Gastrocnemius medialis (tissue), 4 donors: ENCODE data around the gene NPTN. TPM values are rescaled to one million over a fixed set of nuclear protein-coding genes. Genes with fewer than 3 reads are reported as not detected.
A peak's percentile ranks its signal among the peaks of the same experiment; 100 is the strongest.

Experiments used
- ATAC-seq, 2 donors: fragments of 150-250 bp; one replicate each; pipeline ENCODE4 v1.9.1; 2016
- DNase-seq, 2 donors: peaks; one replicate each; pipeline ENCODE4 v3.0.0-alpha.2; 2019
- H3K27ac ChIP-seq, 4 donors: fragments of 200-600 bp; sonication (generic); 1 replicate in 1 of 4; 2 replicates in 3 of 4; pipeline ENCODE4 v1.5.1; 2016 to 2018; ENCODE audit warnings: mild to moderate bottlenecking in 2 of 4, moderate library complexity in 1 of 4
- H3K27me3 ChIP-seq, 3 donors: fragments of 200-600 bp; sonication (generic) in 2 of 3; 1 replicate in 1 of 3; 2 replicates in 2 of 3; pipeline versions ENCODE4 v1.5.1 to v1.6.0; 2016 to 2019; ENCODE audit warnings: mild to moderate bottlenecking in 1 of 3, moderate library complexity in 1 of 3
- H3K36me3 ChIP-seq, 2 donors: fragments of 200-600 bp; sonication (generic) in 1 of 2; one replicate each; pipeline ENCODE4 v1.5.1; 2017 to 2018
- H3K4me1 ChIP-seq, 2 donors: fragments of 200-600 bp; sonication (generic) in 1 of 2; one replicate each; pipeline ENCODE4 v1.5.1; 2016 to 2017; ENCODE audit warnings: mild to moderate bottlenecking in 2 of 2
- H3K4me3 ChIP-seq, 4 donors: fragments of 200-600 bp; sonication (generic) in 3 of 4; 1 replicate in 1 of 4; 2 replicates in 3 of 4; pipeline ENCODE4 v1.5.1; 2016 to 2019; ENCODE audit warnings: mild to moderate bottlenecking in 2 of 4
- H3K9me3 ChIP-seq, 3 donors: fragments of 200-600 bp; sonication (generic) in 2 of 3; 1 replicate in 1 of 3; 2 replicates in 2 of 3; pipeline ENCODE4 v1.5.1; 2016 to 2019
- POLR2A ChIP-seq, 2 donors: fragments of 450-650 bp; IDR thresholded peaks; one replicate each; pipeline ENCODE4 v1.6.1; 2017; ENCODE audit warnings: antibody characterized with exemption in 2 of 2, mild to moderate bottlenecking in 2 of 2, moderate library complexity in 2 of 2
- in situ Hi-C, 4 donors: fragments of 200-750 bp; cut with MboI; loops; one replicate each; pipeline versions ENCODE4 v1.15.0 to v1.8.0; 2017; ENCODE audit warnings: low sequenced_read_pairs in 4 of 4
- intact Hi-C: fragments of 100-400 bp; cut with DNase I; formaldehyde crosslinking; loops from one replicate; pipeline ENCODE4 v1.15.1; 2023; ENCODE audit warnings: low total_unique reads
- total RNA-seq, 4 donors: library from RNA; depleted of rRNA; stranded (reverse); fragments of >200 nt; gene quantifications; one replicate each; pipeline versions ENCODE4 v1.1.0 to v1.2.3, GENCODE V29; 2016
- TF ChIP-seq, protein P1 (sequence below), 5 experiments: fragments of 450-650 bp in 3 of 5; fragments of 200-600 bp in 2 of 5; sonication (generic) in 2 of 5; IDR thresholded peaks in 4 of 5; conservative IDR thresholded peaks in 1 of 5; 1 replicate in 4 of 5; 2 replicates in 1 of 5; pipeline ENCODE4 v1.5.1; 2016 to 2019; ENCODE audit warnings: antibody characterized with exemption in 5 of 5, mild to moderate bottlenecking in 3 of 5, moderate library complexity in 3 of 5

The NPTN gene
- total RNA-seq, 4 donors from 2014 or later = 26.5 to 32.9 (median 29.7) TPM

DNA sequence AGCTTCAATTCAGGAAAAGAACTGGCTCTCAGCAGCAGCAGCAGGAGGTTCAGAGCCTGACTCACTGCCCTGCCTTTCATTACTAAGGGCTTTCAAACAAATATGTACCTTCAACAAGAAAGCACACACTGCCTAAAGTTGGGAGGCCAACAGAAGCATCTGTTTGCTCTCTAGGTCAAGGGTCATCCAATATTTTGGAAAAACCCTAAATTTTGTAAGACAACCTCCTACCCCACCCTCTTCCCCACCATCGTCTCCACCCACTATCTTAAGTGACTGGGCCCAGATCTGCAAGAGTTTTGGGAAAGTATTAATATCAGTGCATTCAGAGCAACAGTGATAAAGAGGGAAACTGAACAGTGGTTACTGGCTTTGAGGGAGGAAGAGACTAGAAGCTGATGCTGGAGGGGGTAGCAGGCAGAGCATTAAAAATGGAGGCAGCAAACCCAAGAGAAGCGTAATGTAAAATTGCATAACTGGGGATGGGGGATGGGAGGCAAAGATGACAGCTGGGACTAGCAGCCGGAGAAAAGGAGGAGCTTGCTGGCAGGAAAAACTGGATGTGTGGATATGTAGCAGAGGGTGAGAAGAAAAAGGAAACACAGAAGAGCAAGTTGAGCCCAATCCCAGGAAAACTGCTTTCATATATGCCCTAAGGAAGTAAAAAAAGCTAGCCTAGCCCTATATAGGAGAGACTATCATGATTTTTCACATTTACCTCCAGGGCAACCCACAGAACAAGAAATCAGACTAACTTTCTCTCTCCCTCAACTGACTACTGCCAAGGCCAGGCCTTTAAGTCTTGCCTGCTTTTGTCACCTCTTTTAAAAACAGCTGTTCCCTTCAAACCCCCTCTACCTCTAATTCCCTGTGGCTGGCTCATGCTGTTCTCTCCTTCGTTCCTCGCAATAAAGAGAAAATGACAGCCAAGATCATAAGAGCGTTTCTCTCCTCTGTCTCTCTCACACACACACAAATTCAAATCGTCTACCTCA, 31.4 kb downstream of the NPTN start:
- H3K27ac ChIP-seq = peak overlapping the region; percentile 70 to 81 (median 77)
- peaks cover 74 to 94% of the 10 kb centered on the region in 2 donors for H3K4me1 ChIP-seq
- H3K27me3 ChIP-seq = no peaks in the 10 kb centered on the region
- peak; percentile 47 to 73 for DNase-seq
- H3K4me3 ChIP-seq = no peak overlapping the region
- intact Hi-C loops = loop anchor here (2.0 kb wide), 1 partner anchor 31 kb away; the partner anchor contains the start of gene NPTN
- in situ Hi-C loops = no loop called here
- H3K9me3 ChIP-seq = no peaks in the 10 kb centered on the region
- no peaks in the 10 kb centered on the region for H3K36me3 ChIP-seq
- TF ChIP-seq POLR2A (IDR thresholded peaks at IDR 0.05) = no peak
- TF ChIP-seq, protein P1, sequence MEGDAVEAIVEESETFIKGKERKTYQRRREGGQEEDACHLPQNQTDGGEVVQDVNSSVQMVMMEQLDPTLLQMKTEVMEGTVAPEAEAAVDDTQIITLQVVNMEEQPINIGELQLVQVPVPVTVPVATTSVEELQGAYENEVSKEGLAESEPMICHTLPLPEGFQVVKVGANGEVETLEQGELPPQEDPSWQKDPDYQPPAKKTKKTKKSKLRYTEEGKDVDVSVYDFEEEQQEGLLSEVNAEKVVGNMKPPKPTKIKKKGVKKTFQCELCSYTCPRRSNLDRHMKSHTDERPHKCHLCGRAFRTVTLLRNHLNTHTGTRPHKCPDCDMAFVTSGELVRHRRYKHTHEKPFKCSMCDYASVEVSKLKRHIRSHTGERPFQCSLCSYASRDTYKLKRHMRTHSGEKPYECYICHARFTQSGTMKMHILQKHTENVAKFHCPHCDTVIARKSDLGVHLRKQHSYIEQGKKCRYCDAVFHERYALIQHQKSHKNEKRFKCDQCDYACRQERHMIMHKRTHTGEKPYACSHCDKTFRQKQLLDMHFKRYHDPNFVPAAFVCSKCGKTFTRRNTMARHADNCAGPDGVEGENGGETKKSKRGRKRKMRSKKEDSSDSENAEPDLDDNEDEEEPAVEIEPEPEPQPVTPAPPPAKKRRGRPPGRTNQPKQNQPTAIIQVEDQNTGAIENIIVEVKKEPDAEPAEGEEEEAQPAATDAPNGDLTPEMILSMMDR (IDR thresholded peaks at IDR 0.05 in 4 of 5, conservative IDR thresholded peaks at IDR 0.05 in 1 of 5) = no peak
- peak; percentile 82 to 95 for ATAC-seq

DNA sequence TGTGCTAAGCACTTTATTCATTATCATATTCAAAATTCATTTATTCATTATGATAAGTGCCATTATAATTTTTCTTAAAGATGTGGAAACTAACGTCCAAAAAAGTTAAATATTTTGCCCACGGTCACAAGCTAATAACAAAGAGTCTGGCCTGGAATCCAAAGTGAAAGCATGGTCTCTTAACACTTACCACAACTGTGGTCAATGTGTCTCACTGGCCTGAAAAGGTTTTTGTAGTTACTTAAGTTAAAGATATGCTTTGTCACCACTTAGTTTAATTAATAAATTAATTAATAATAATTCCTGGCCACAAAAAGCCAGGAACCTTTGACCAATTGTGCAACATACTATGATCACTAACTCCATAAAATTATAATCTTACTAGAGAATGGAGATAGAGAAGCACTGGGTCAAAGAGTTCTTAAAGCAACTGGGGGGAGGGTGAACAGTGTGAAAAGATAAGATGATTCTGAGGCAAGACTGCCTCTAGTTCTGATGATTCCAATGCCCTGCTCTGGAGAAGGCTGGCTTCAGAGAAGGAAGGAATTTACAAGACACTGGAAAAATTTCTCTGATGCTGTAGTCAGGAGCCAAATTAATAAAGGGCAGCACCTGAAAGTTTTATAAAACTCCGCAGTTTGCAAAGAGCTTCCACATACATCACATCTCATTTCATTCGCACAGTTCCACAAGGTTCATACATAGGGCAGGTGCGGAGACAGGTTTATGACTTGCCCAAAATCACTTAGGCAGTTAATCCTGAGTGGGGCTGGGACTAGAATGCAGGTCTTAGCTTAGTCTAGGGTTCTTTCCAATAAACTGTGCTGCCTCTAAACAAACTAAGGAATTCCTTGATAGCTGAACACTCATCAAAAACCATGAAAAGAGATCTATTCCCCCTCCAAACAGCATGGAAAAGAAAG, 32.5 kb downstream of the NPTN start:
- Histone ChIP-seq H3K4me3 (no peak overlapping the region), H3K9me3 (no peaks in the 10 kb centered on the region), H3K36me3 (no peaks in the 10 kb centered on the region), H3K27ac (peak overlapping the region; percentile 70 to 81 (median 77)), H3K4me1 (peaks cover 80 to 96% of the 10 kb centered on the region in 2 donors), H3K27me3 (no peaks in the 10 kb centered on the region)
- intact Hi-C loops (loop anchor here (2.0 kb wide), 1 partner anchor 32 kb away; the partner anchor contains the start of gene NPTN), in situ Hi-C loops (no loop called here)
- TF ChIP-seq POLR2A (IDR thresholded peaks at IDR 0.05) = no peak
- TF ChIP-seq, protein P1 (IDR thresholded peaks at IDR 0.05 in 4 of 5, conservative IDR thresholded peaks at IDR 0.05 in 1 of 5) = no peak
- DNase-seq (no peak), ATAC-seq (no peak)

DNA sequence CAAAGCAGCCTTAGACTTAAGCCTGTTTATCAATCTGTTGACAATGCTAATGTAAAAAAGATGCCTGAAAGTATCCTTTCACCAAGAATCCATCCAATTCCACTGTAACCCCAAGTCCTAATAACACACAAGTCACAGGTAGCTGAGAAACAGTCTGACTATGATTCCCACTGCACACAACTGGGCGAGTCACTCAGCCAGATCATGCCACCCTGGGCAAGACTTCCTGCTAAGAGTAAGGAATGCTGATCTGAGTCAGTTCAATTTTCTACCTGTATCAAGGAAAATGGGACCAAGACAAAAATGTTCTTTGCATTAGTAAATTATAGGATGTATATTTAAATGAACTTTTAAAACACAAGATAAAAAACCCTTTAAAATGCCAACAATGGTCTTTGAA, 33.3 kb downstream of the NPTN start:
- intact Hi-C loops = loop anchor here (2.0 kb wide), 1 partner anchor 33 kb away; the partner anchor contains the start of gene NPTN
- H3K36me3 ChIP-seq = no peaks in the 10 kb centered on the region
- peaks cover 88 to 99% of the 10 kb centered on the region in 2 donors for H3K4me1 ChIP-seq
- no peak for ATAC-seq
- in situ Hi-C loops = no loop called here
- H3K27me3 ChIP-seq = no peaks in the 10 kb centered on the region
- peak overlapping the region in 1 of 4 donors; percentile 9 for H3K27ac ChIP-seq
- H3K9me3 ChIP-seq = no peaks in the 10 kb centered on the region
- no peak overlapping the region for H3K4me3 ChIP-seq
- TF ChIP-seq, protein P1 (IDR thresholded peaks at IDR 0.05 in 4 of 5, conservative IDR thresholded peaks at IDR 0.05 in 1 of 5) = no peak
- TF ChIP-seq POLR2A (IDR thresholded peaks at IDR 0.05) = no peak
- DNase-seq = no peak

DNA sequence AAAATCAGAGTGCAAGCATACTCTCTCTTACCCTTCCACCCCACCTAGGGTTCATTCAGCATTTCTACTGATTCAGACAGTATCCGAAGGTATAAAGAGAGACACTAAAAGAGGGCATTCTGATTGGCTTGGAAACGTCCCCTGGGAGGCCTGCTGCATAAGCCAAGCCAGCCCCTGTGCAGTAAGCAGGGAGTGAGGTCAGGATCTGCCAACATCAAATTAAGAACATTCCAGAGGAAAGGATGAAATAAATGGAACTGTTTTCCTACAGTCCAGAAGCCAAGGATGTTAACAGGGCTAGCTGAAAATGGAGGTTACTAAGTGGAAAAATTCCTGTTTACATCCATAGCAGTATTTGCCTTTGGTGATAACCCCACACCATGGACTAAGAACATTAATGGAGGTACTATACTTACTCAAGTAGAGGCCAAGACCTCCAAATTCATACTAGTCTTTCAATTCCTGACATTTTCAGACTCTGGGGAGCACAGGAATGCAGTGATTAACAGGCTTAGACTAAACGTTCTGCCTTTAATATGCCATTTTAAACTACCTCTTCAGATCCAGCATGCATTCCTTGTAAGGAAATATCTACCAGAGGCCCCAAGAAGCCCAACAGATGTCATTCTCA, 34.5 kb downstream of the NPTN start:
- no peaks in the 10 kb centered on the region for H3K36me3 ChIP-seq
- no peak for ATAC-seq
- H3K27ac ChIP-seq = no peak overlapping the region
- no peak for TF ChIP-seq POLR2A (IDR thresholded peaks at IDR 0.05)
- TF ChIP-seq, protein P1 (IDR thresholded peaks at IDR 0.05 in 4 of 5, conservative IDR thresholded peaks at IDR 0.05 in 1 of 5) = no peak
- in situ Hi-C loops (no loop called here), intact Hi-C loops (no loop called here)
- no peaks in the 10 kb centered on the region for H3K9me3 ChIP-seq
- no peak overlapping the region for H3K4me3 ChIP-seq
- no peaks in the 10 kb centered on the region for H3K27me3 ChIP-seq
- H3K4me1 ChIP-seq = peaks cover 88 to 100% of the 10 kb centered on the region in 2 donors
- no peak for DNase-seq
